HEK293 (cell line): ENCODE measurements around the gene ATOH8.
A peak's percentile ranks its signal among the peaks of the same experiment; 100 is the strongest.

ENCODE experiments used
- BCL11B ChIP-seq: fragments of 450-650 bp; formaldehyde crosslinking; IDR thresholded peaks from 2 replicates; pipeline ENCODE4 v1.5.1; 2016; ENCODE audit warnings: low read depth, missing biosample characterization, missing genetic modification characterization
- GLI4 ChIP-seq: fragments of 450-650 bp; formaldehyde crosslinking; IDR thresholded peaks from 2 replicates; pipeline ENCODE4 v1.5.1; 2016; ENCODE audit warnings: missing biosample characterization, missing genetic modification characterization
- HOXD13 ChIP-seq: sonication (generic); formaldehyde crosslinking; IDR thresholded peaks from 2 replicates; pipeline ENCODE4 v1.8.0; 2022; ENCODE audit warnings: missing genetic modification reagents, borderline replicate concordance
- KLF7 ChIP-seq: fragments of 450-650 bp; formaldehyde crosslinking; IDR thresholded peaks from 2 replicates; pipeline ENCODE4 v1.5.1; 2016; ENCODE audit warnings: missing biosample characterization, missing genetic modification characterization, borderline replicate concordance
- KLF8 ChIP-seq: fragments of 450-650 bp; formaldehyde crosslinking; IDR thresholded peaks from 2 replicates; pipeline ENCODE4 v1.5.1; 2016; ENCODE audit warnings: missing biosample characterization, missing genetic modification characterization
- SP2 ChIP-seq: fragments of 450-650 bp; formaldehyde crosslinking; IDR thresholded peaks from 2 replicates; pipeline ENCODE4 v1.5.1; 2016; ENCODE audit warnings: missing biosample characterization, missing genetic modification characterization
- TRIM28 ChIP-seq: IDR thresholded peaks from 2 replicates; pipeline ENCODE4 v1.6.1; 2011; ENCODE audit warnings: low read length, control low read depth, borderline replicate concordance
- ZFP3 ChIP-seq: fragments of 450-650 bp; formaldehyde crosslinking; IDR thresholded peaks from 2 replicates; pipeline ENCODE4 v1.5.1; 2016; ENCODE audit warnings: low read depth, missing biosample characterization, missing genetic modification characterization
- ZNF146 ChIP-seq: fragments of 450-650 bp; formaldehyde crosslinking; IDR thresholded peaks from 2 replicates; pipeline ENCODE4 v1.5.1; 2016; ENCODE audit warnings: missing biosample characterization, missing genetic modification characterization
- ZNF221 ChIP-seq: fragments of 450-650 bp; formaldehyde crosslinking; IDR thresholded peaks from 2 replicates; pipeline ENCODE4 v1.5.1; 2017; ENCODE audit warnings: missing biosample characterization, missing genetic modification characterization, borderline replicate concordance
- ZNF423 ChIP-seq: fragments of 450-650 bp; formaldehyde crosslinking; IDR thresholded peaks from 2 replicates; pipeline ENCODE4 v1.5.1; 2016; ENCODE audit warnings: missing biosample characterization, missing genetic modification characterization
- ZNF549 ChIP-seq: fragments of 450-650 bp; IDR thresholded peaks from 2 replicates; pipeline ENCODE4 v1.5.1; 2018; ENCODE audit warnings: missing biosample characterization, missing genetic modification characterization, mild to moderate bottlenecking, inconsistent platforms, moderate library complexity
- ZNF555 ChIP-seq: fragments of 450-650 bp; formaldehyde crosslinking; conservative IDR thresholded peaks from 2 replicates; pipeline ENCODE4 v1.5.1; 2017; ENCODE audit warnings: missing biosample characterization, mild to moderate bottlenecking, missing genetic modification characterization, inconsistent platforms
- ZNF571 ChIP-seq: fragments of 450-650 bp; formaldehyde crosslinking; IDR thresholded peaks from 2 replicates; pipeline ENCODE4 v1.5.0; 2017; ENCODE audit warnings: missing biosample characterization, missing genetic modification characterization
- ZNF610 ChIP-seq: fragments of 450-650 bp; formaldehyde crosslinking; IDR thresholded peaks from 2 replicates; pipeline ENCODE4 v1.5.1; 2016; ENCODE audit warnings: missing biosample characterization, missing genetic modification characterization, borderline replicate concordance
- ZNF623 ChIP-seq: fragments of 450-650 bp; formaldehyde crosslinking; IDR thresholded peaks from 2 replicates; pipeline ENCODE4 v1.5.1; 2016; ENCODE audit warnings: missing biosample characterization, missing genetic modification characterization
- ZNF654 ChIP-seq: fragments of 450-650 bp; formaldehyde crosslinking; IDR thresholded peaks from 2 replicates; pipeline ENCODE4 v1.5.1; 2016; ENCODE audit warnings: low read depth, missing biosample characterization, missing genetic modification characterization
- ZNF677 ChIP-seq: fragments of 450-650 bp; IDR thresholded peaks from 2 replicates; pipeline ENCODE4 v1.5.0; 2018; ENCODE audit warnings: missing biosample characterization, mild to moderate bottlenecking, missing genetic modification characterization, moderate library complexity
- ZNF701 ChIP-seq: fragments of 450-650 bp; formaldehyde crosslinking; IDR thresholded peaks from 2 replicates; pipeline ENCODE4 v1.5.1; 2016; ENCODE audit warnings: missing biosample characterization, missing genetic modification characterization
- ZNF707 ChIP-seq: fragments of 450-650 bp; formaldehyde crosslinking; IDR thresholded peaks from 2 replicates; pipeline ENCODE4 v1.5.1; 2016; ENCODE audit warnings: missing biosample characterization, missing genetic modification characterization
- TF ChIP-seq, protein P1 (sequence below): fragments of 450-650 bp; formaldehyde crosslinking; IDR thresholded peaks from 2 replicates; pipeline ENCODE4 v1.5.1; 2016; ENCODE audit warnings: missing biosample characterization, missing genetic modification characterization
- TF ChIP-seq, protein P2 (sequence below): fragments of 450-650 bp; IDR thresholded peaks from 2 replicates; pipeline ENCODE4 v1.5.1; 2018; ENCODE audit warnings: missing biosample characterization, missing genetic modification characterization
- TF ChIP-seq, protein P3 (sequence below): fragments of 450-650 bp; formaldehyde crosslinking; conservative IDR thresholded peaks from 2 replicates; pipeline ENCODE4 v1.5.1; 2016; ENCODE audit warnings: low read depth, missing biosample characterization, missing genetic modification characterization
- TF ChIP-seq, protein P4 (sequence below): fragments of 450-650 bp; formaldehyde crosslinking; IDR thresholded peaks from 2 replicates; pipeline ENCODE4 v1.5.1; 2016; ENCODE audit warnings: missing biosample characterization, missing genetic modification characterization
- TF ChIP-seq, protein P5 (sequence below): fragments of 450-650 bp; formaldehyde crosslinking; IDR thresholded peaks from 2 replicates; pipeline ENCODE4 v1.5.1; 2016; ENCODE audit warnings: missing biosample characterization, missing genetic modification characterization

ATOH8 gene

DNA sequence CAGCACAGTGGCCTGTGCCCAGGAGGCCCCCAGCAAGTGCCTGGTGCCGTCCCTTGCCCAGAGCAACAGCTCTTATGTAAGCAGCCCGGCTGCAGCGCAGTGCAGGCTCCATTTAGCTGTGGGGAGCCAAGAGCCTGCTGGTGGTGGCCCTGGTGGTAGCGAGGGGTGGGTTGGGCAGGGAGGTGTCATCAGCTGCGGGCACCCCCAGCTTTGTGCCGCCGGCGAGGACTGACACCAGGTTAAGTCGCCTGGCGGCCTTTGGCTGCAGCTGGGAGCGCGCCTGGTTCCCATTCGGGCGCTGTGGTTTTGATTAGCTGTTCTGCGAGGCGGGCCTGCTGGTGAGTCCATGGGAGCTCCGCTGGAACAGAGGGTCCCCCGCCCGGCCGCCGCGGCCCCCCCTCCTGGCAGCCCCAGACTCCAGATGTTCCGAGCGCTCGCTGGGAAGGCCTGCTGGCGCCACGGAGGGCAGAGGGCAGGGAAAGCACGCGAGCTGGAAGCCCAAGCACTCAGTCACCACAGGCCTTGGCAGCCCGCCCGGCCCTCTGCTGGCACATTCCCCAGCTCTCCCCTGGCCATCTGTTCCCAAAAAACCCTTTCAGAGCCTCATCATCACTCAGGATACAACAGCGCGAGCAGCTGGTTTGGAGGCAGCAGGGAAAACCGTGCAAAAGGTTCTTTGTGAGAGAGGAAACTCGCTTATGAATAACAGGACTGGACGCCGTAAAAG, 18.4 kb downstream of the ATOH8 start (continued):
- TF ChIP-seq, protein P1, sequence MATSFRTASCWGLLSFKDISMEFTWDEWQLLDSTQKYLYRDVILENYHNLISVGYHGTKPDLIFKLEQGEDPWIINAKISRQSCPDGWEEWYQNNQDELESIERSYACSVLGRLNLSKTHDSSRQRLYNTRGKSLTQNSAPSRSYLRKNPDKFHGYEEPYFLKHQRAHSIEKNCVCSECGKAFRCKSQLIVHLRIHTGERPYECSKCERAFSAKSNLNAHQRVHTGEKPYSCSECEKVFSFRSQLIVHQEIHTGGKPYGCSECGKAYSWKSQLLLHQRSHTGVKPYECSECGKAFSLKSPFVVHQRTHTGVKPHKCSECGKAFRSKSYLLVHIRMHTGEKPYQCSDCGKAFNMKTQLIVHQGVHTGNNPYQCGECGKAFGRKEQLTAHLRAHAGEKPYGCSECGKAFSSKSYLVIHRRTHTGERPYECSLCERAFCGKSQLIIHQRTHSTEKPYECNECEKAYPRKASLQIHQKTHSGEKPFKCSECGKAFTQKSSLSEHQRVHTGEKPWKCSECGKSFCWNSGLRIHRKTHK (tag by site-specific recombination), result no peak
- TF ChIP-seq ZNF654 (tag by site-specific recombination) (no peak), ZNF610 (tag by site-specific recombination) (peak; percentile 66; the same call in 1 of the 2 replicates), ZNF623 (tag by site-specific recombination) (no peak), KLF7 (tag by site-specific recombination) (no peak; the same call in 1 of the 2 replicates), BCL11B (tag by site-specific recombination) (no peak), ZNF555 (tag by site-specific recombination) (no peak), HOXD13 (CRISPR knock-in tag) (no peak), ZNF677 (tag by site-specific recombination) (no peak), KLF8 (peak; percentile 46; the same call in 1 of the 2 replicates), ZNF707 (tag by site-specific recombination) (no peak), ZNF701 (tag by site-specific recombination) (no peak), GLI4 (tag by site-specific recombination) (no peak), ZFP3 (tag by site-specific recombination) (no peak), ZNF571 (no peak), SP2 (tag by site-specific recombination) (no peak), ZNF549 (tag by site-specific recombination) (no peak), ZNF423 (peak; percentile 47; the same call in 1 of the 2 replicates), TRIM28 (no peak), ZNF221 (tag by site-specific recombination) (no peak), ZNF146 (tag by site-specific recombination) (no peak)
- TF ChIP-seq, protein P2, sequence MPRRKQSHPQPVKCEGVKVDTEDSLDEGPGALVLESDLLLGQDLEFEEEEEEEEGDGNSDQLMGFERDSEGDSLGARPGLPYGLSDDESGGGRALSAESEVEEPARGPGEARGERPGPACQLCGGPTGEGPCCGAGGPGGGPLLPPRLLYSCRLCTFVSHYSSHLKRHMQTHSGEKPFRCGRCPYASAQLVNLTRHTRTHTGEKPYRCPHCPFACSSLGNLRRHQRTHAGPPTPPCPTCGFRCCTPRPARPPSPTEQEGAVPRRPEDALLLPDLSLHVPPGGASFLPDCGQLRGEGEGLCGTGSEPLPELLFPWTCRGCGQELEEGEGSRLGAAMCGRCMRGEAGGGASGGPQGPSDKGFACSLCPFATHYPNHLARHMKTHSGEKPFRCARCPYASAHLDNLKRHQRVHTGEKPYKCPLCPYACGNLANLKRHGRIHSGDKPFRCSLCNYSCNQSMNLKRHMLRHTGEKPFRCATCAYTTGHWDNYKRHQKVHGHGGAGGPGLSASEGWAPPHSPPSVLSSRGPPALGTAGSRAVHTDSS (tag by site-specific recombination), result no peak
- TF ChIP-seq, protein P3, sequence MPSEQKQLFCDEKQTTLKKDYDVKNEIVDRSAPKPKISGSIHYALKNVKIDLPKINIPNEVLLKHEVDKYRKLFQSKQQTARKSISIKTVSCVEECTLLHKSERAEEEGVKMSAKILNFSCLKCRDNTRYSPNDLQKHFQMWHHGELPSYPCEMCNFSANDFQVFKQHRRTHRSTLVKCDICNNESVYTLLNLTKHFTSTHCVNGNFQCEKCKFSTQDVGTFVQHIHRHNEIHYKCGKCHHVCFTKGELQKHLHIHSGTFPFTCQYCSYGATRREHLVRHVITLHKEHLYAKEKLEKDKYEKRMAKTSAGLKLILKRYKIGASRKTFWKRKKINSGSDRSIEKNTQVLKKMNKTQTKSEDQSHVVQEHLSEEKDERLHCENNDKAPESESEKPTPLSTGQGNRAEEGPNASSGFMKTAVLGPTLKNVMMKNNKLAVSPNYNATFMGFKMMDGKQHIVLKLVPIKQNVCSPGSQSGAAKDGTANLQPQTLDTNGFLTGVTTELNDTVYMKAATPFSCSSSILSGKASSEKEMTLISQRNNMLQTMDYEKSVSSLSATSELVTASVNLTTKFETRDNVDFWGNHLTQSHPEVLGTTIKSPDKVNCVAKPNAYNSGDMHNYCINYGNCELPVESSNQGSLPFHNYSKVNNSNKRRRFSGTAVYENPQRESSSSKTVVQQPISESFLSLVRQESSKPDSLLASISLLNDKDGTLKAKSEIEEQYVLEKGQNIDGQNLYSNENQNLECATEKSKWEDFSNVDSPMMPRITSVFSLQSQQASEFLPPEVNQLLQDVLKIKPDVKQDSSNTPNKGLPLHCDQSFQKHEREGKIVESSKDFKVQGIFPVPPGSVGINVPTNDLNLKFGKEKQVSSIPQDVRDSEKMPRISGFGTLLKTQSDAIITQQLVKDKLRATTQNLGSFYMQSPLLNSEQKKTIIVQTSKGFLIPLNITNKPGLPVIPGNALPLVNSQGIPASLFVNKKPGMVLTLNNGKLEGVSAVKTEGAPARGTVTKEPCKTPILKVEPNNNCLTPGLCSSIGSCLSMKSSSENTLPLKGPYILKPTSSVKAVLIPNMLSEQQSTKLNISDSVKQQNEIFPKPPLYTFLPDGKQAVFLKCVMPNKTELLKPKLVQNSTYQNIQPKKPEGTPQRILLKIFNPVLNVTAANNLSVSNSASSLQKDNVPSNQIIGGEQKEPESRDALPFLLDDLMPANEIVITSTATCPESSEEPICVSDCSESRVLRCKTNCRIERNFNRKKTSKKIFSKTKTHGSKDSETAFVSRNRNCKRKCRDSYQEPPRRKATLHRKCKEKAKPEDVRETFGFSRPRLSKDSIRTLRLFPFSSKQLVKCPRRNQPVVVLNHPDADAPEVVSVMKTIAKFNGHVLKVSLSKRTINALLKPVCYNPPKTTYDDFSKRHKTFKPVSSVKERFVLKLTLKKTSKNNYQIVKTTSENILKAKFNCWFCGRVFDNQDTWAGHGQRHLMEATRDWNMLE (tag by site-specific recombination), result no peak
- TF ChIP-seq, protein P4, sequence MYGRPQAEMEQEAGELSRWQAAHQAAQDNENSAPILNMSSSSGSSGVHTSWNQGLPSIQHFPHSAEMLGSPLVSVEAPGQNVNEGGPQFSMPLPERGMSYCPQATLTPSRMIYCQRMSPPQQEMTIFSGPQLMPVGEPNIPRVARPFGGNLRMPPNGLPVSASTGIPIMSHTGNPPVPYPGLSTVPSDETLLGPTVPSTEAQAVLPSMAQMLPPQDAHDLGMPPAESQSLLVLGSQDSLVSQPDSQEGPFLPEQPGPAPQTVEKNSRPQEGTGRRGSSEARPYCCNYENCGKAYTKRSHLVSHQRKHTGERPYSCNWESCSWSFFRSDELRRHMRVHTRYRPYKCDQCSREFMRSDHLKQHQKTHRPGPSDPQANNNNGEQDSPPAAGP, result 0 out of 2 replicates have a peak, but pooled peaks have one; percentile 39
- TF ChIP-seq, protein P5, sequence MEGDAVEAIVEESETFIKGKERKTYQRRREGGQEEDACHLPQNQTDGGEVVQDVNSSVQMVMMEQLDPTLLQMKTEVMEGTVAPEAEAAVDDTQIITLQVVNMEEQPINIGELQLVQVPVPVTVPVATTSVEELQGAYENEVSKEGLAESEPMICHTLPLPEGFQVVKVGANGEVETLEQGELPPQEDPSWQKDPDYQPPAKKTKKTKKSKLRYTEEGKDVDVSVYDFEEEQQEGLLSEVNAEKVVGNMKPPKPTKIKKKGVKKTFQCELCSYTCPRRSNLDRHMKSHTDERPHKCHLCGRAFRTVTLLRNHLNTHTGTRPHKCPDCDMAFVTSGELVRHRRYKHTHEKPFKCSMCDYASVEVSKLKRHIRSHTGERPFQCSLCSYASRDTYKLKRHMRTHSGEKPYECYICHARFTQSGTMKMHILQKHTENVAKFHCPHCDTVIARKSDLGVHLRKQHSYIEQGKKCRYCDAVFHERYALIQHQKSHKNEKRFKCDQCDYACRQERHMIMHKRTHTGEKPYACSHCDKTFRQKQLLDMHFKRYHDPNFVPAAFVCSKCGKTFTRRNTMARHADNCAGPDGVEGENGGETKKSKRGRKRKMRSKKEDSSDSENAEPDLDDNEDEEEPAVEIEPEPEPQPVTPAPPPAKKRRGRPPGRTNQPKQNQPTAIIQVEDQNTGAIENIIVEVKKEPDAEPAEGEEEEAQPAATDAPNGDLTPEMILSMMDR, result peak; percentile 91
